Measurements from ENCODE around the gene SNX9.
"Not testable (repeated sequence)": the region's sequence is repeated elsewhere in the genome, so short reads cannot be mapped to it uniquely, and the experiment has no call there.

Gene SNX9

GRCh38 chr6:157967020-157967419, 144.0 kb downstream of the SNX9 start:
- Histone ChIP-seq H3K27ac (no peak overlapping the region), H3K27me3 (no peaks in the 10 kb centered on the region), H3K4me1 (peaks cover 8 to 25% (median 17%) of the 10 kb centered on the region in 10 experiments; a peak in 17 of 20 replicates), H3K9me3 (replicated peaks in 1 of 11) (peaks cover 0 to 8% (median 4%) of the 10 kb centered on the region in 11 experiments; a peak in 5 of 22 replicates), H3K4me3 (no peak overlapping the region), H3K4me2 (no peak overlapping the region), H3K9ac (no peak overlapping the region), H3K36me3 (no peaks in the 10 kb centered on the region), H4K20me1 (no peaks in the 10 kb centered on the region)
- no peak for TF ChIP-seq Cebpa-rat (IDR thresholded peaks at IDR 0.05)

- Histone ChIP-seq H4K20me1 (no peaks in the 10 kb centered on the region), H3K4me3 (no peak overlapping the region), H3K9ac (no peak overlapping the region), H3K4me1 (peaks cover 8 to 21% (median 12%) of the 10 kb centered on the region in 10 experiments; a peak in 17 of 20 replicates), H3K36me3 (no peaks in the 10 kb centered on the region), H3K9me3 (replicated peaks in 1 of 11) (peaks cover 0 to 8% (median 4%) of the 10 kb centered on the region in 11 experiments; a peak in 5 of 22 replicates), H3K27me3 (no peaks in the 10 kb centered on the region), H3K27ac (no peak overlapping the region), H3K4me2 (no peak overlapping the region)
- TF ChIP-seq Cebpa-rat (IDR thresholded peaks at IDR 0.05): no peak
Observed at GRCh38 chr6:157967486-157967885, 144.4 kb downstream of the SNX9 start.

DNA sequence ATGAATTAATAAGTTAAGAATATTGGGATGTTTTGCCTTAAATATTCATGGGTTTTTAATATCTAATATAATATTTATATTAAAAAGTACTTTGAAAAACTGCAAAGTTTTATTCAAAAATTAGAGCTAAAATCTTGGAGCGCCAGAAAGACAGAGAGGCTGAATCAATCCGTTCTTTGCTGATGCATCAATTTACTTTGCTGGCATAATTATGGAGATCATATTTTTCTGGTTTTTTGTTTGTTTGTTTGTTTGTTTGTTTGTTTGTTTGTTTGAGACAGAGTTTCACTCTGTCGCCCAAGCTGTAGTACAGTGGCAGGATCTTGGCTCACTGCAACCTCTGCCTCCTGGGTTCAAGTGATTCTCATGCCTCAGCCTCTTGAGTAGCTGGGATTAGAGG, 149.1 kb downstream of the SNX9 start:
- not testable (repeated sequence) for H3K27ac ChIP-seq

DNA sequence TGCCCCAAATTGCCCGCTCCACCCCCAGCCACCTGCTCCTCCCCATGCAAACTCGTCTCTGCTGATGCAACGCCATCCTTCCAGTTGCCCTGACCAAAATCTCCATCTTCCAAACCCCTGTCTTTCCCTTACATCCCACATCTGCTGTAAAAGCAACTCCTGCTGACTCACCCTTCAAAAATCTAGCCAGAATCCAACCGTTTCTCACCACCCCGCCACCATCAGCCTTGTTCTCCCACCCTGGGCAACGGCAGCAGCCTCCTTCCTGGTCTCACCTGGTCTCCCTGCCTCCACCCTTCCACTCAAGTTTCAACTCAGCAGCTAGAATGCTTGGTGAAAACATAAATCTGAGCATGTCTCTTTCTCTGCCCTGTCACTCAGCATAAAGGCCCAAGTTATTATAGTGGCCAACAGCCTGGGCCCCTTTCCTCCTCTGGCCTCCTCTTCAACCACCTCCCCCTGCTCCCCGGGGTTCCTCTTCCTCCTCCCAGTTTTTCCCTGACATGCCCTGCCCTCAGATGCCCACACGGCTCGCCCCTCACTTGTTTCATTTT, 151.4 kb downstream of the SNX9 start:
- H3K4me3 ChIP-seq: no peak overlapping the region
- no peak overlapping the region for H3K9ac ChIP-seq
- H3K4me2 ChIP-seq: no peak overlapping the region
- H3K36me3 ChIP-seq: no peaks in the 10 kb centered on the region
- H3K4me1 ChIP-seq: peaks cover 3 to 20% (median 10%) of the 10 kb centered on the region in 10 experiments
- 0 out of 22 replicates have a peak, but pooled peaks cover 0 to under 1% (median 0%) of the 10 kb centered on the region in 11 experiments for H3K27me3 ChIP-seq
- no peak overlapping the region for H3K27ac ChIP-seq
- no peak for TF ChIP-seq Cebpa-rat (IDR thresholded peaks at IDR 0.05)
- peaks cover 0 to 2% (median 0%) of the 10 kb centered on the region in 11 experiments; a peak in 2 of 22 replicates for H4K20me1 ChIP-seq
- H3K9me3 ChIP-seq (replicated peaks in 1 of 11): no peaks in the 10 kb centered on the region

More for the DNA sequence above, 149.1 kb downstream of the SNX9 start:
- not testable (repeated sequence) for H3K9me3 ChIP-seq (replicated peaks in 1 of 11); H3K36me3 ChIP-seq; H4K20me1 ChIP-seq; H3K4me2 ChIP-seq; H3K27me3 ChIP-seq; H3K9ac ChIP-seq; H3K4me3 ChIP-seq; H3K4me1 ChIP-seq

GRCh38 chr6:157974967-157975366, 151.9 kb downstream of the SNX9 start:
- Histone ChIP-seq H3K36me3 (no peaks in the 10 kb centered on the region), H3K9ac (no peak overlapping the region), H3K27me3 (peaks cover 0 to 6% (median 0%) of the 10 kb centered on the region in 11 experiments; a peak in 5 of 22 replicates), H3K9me3 (replicated peaks in 1 of 11) (no peaks in the 10 kb centered on the region), H3K4me3 (no peak overlapping the region), H3K4me2 (no peak overlapping the region), H4K20me1 (peaks cover 0 to 7% (median 0%) of the 10 kb centered on the region in 11 experiments; a peak in 2 of 22 replicates), H3K4me1 (peaks cover 9 to 25% (median 15%) of the 10 kb centered on the region in 10 experiments), H3K27ac (no peak overlapping the region)
- TF ChIP-seq Cebpa-rat (IDR thresholded peaks at IDR 0.05): no peak

DNA sequence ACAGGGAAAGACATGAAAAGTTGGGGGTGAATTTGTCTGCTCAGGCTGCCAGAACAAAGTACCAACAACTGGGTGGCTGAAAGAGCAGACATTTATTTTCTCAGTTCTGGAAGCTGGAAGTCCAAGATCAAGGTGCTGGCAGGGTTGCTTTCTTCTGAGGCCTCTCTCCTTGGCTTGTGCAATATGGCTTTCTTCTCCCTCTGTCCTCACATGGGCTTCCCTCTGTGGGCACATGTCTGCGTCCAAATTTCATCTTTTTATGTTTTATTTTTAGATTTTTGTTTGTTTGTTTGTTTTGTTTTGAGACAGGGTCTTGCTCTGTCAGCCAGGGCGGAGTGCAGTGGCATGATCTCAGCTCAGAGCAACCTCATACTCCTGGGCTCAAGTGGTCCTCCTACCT, 152.4 kb downstream of the SNX9 start:
- Histone ChIP-seq H3K9ac (no peak overlapping the region), H3K27me3 (peaks cover 0 to 11% (median 4%) of the 10 kb centered on the region in 11 experiments; a peak in 18 of 22 replicates), H3K36me3 (no peaks in the 10 kb centered on the region), H3K4me1 (peaks cover 10 to 30% (median 20%) of the 10 kb centered on the region in 10 experiments), H3K27ac (no peak overlapping the region), H3K4me2 (no peak overlapping the region), H3K4me3 (no peak overlapping the region), H4K20me1 (peaks cover 0 to 10% (median 0%) of the 10 kb centered on the region in 11 experiments; a peak in 3 of 22 replicates), H3K9me3 (replicated peaks in 1 of 11) (no peaks in the 10 kb centered on the region)
- TF ChIP-seq Cebpa-rat (IDR thresholded peaks at IDR 0.05): no peak

GRCh38 chr6:157976345-157977175, 153.5 kb downstream of the SNX9 start:
- H3K27ac ChIP-seq: no peak overlapping the region
- peaks cover 0 to 21% (median 0%) of the 10 kb centered on the region in 11 experiments; a peak in 3 of 22 replicates for H4K20me1 ChIP-seq
- peaks cover 9 to 22% (median 15%) of the 10 kb centered on the region in 11 experiments; a peak in 21 of 22 replicates for H3K27me3 ChIP-seq

GRCh38 chr6:157977176-157977804, 154.2 kb downstream of the SNX9 start:
- no peaks in the 10 kb centered on the region for H3K9me3 ChIP-seq (replicated peaks in 1 of 11)
- H3K27me3 ChIP-seq: peaks cover 17 to 29% (median 22%) of the 10 kb centered on the region in 11 experiments; a peak in 21 of 22 replicates
- no peak overlapping the region for H3K4me2 ChIP-seq
- peaks cover 0 to 28% (median 0%) of the 10 kb centered on the region in 11 experiments; a peak in 3 of 22 replicates for H4K20me1 ChIP-seq
- no peak overlapping the region for H3K4me3 ChIP-seq
- peaks cover 15 to 40% (median 34%) of the 10 kb centered on the region in 10 experiments for H3K4me1 ChIP-seq
- no peaks in the 10 kb centered on the region for H3K36me3 ChIP-seq
- H3K27ac ChIP-seq: no peak overlapping the region
- no peak overlapping the region for H3K9ac ChIP-seq
- TF ChIP-seq Cebpa-rat (IDR thresholded peaks at IDR 0.05): no peak

More at GRCh38 chr6:157976345-157977175, 153.5 kb downstream of the SNX9 start:
- Histone ChIP-seq H3K36me3 (no peaks in the 10 kb centered on the region), H3K4me3 (no peak overlapping the region), H3K9ac (no peak overlapping the region), H3K9me3 (replicated peaks in 1 of 11) (no peaks in the 10 kb centered on the region), H3K4me2 (no peak overlapping the region), H3K4me1 (peaks cover 15 to 33% (median 29%) of the 10 kb centered on the region in 10 experiments)
- TF ChIP-seq Cebpa-rat (IDR thresholded peaks at IDR 0.05): no peak
